IMR-90 (cell line): ENCODE measurements around the gene DPY19L1. TPM values are rescaled to one million over a fixed set of nuclear protein-coding genes. Genes with fewer than 3 reads are reported as not detected.

Experiments used
- ATAC-seq: fragments of 200-7000 bp; cut with Tn5 transposase; 2 replicates; pipeline ENCODE4 v1.9.1; 2020; ENCODE audit warnings: low read depth, mild to moderate bottlenecking, moderate library complexity
- BruUV-seq: library from RNA; stranded (reverse); fragments of 400-500 nt; replicated peaks from 2 replicates; lab custom pipeline; 2021; lab: Mats Ljungman, UMichigan
- CTCF ChIA-PET: fragments of 300-600 bp; formaldehyde crosslinking; extraction: SDS; loops from one replicate; lab custom pipeline; 2021; ENCODE audit warnings: antibody characterized with exemption; lab: Yijun Ruan, JAX
- POLR2A ChIA-PET: fragments of 300-600 bp; sonication (Branson Sonifier 250); formaldehyde crosslinking; loops from one replicate; lab custom pipeline; 2022; ENCODE audit warnings: antibody characterized with exemption; ENCODE audit not compliant: unreplicated experiment; lab: Charles Lee
- DNase-seq: peaks from one replicate; pipeline ENCODE4 v3.0.0; 2013
- H2AFZ ChIP-seq: replicated peaks from 2 replicates; pipeline ENCODE3; 2013; ENCODE audit warnings: low read length, mild to moderate bottlenecking; ENCODE audit not compliant: poor library complexity
- H2AK5ac ChIP-seq: 2 replicates; pipeline ENCODE4 v1.6.1; 2013; ENCODE audit warnings: low read depth, low read length, inconsistent platforms
- H2AK9ac ChIP-seq: replicated peaks from 2 replicates; pipeline ENCODE3; 2013; ENCODE audit warnings: mild to moderate bottlenecking, low read depth, low read length, moderate library complexity; ENCODE audit not compliant: poor library complexity
- H2BK120ac ChIP-seq: 2 replicates; pipeline ENCODE4 v1.6.1; 2013; ENCODE audit warnings: low read depth, low read length, inconsistent platforms
- H2BK15ac ChIP-seq: 3 replicates; pipeline ENCODE4 v1.6.1; 2013; ENCODE audit warnings: low read depth, low read length, inconsistent platforms
- H2BK20ac ChIP-seq: 2 replicates; pipeline ENCODE4 v1.6.1; 2013; ENCODE audit warnings: low read depth, mild to moderate bottlenecking, inconsistent platforms, low read length, moderate library complexity
- H2BK5ac ChIP-seq: 2 replicates; pipeline ENCODE4 v1.6.1; 2013; ENCODE audit warnings: mild to moderate bottlenecking, low read depth, low read length, inconsistent platforms; ENCODE audit not compliant: poor library complexity, severe bottlenecking
- H3K14ac ChIP-seq: replicated peaks from 2 replicates; pipeline ENCODE4 v1.6.1; 2013; ENCODE audit warnings: low read depth, low read length, inconsistent platforms
- H3K18ac ChIP-seq: 2 replicates; pipeline ENCODE4 v1.6.1; 2013; ENCODE audit warnings: low read depth, low read length, control low read depth
- H3K23ac ChIP-seq: 2 replicates; pipeline ENCODE4 v1.6.1; 2013; ENCODE audit warnings: low read depth, low read length, inconsistent platforms
- H3K27ac ChIP-seq: 2 replicates; pipeline ENCODE4 v1.5.1; 2013; ENCODE audit warnings: mild to moderate bottlenecking, control low read depth, low read length; ENCODE audit not compliant: insufficient read depth
- H3K27me3 ChIP-seq: 2 replicates; pipeline ENCODE4 v1.6.1; 2013; ENCODE audit warnings: low read length; ENCODE audit not compliant: control insufficient read depth, insufficient read depth
- H3K36me3 ChIP-seq: 2 replicates; pipeline ENCODE4 v1.6.1; 2013; ENCODE audit warnings: low read length, mixed read lengths; ENCODE audit not compliant: control insufficient read depth, insufficient read depth
- H3K4ac ChIP-seq: 2 replicates; pipeline ENCODE4 v1.6.1; 2013; ENCODE audit warnings: low read depth, low read length, inconsistent platforms
- H3K4me1 ChIP-seq: 2 replicates; pipeline ENCODE4 v1.6.1; 2013; ENCODE audit warnings: low read length, mixed read lengths; ENCODE audit not compliant: control insufficient read depth, insufficient read depth
- H3K4me2 ChIP-seq: 2 replicates; pipeline ENCODE4 v1.6.1; 2013; ENCODE audit warnings: low read depth, mild to moderate bottlenecking, control low read depth, low read length, moderate library complexity
- H3K4me3 ChIP-seq: 2 replicates; pipeline ENCODE4 v1.5.1; 2013; ENCODE audit warnings: low read depth, mild to moderate bottlenecking, control low read depth, low read length, moderate library complexity; ENCODE audit not compliant: insufficient read depth
- H3K56ac ChIP-seq: 2 replicates; pipeline ENCODE4 v1.6.1; 2013; ENCODE audit warnings: low read length, inconsistent platforms; ENCODE audit not compliant: insufficient read depth; ENCODE audit errors: extremely low read depth
- H3K79me1 ChIP-seq, 2 experiments: 2 replicates each; pipeline ENCODE4 v1.6.1; 2013; ENCODE audit warnings: low read length in 2 of 2, inconsistent platforms in 1 of 2, low read depth in 1 of 2
- H3K9ac ChIP-seq: 2 replicates; pipeline ENCODE4 v1.6.1; 2013; ENCODE audit warnings: low read depth, low read length, control low read depth
- H3K9me1 ChIP-seq: 2 replicates; pipeline ENCODE4 v1.6.1; 2013; ENCODE audit warnings: low read length, inconsistent platforms; ENCODE audit not compliant: insufficient read depth
- H3K9me3 ChIP-seq: 2 replicates; pipeline ENCODE4 v1.6.1; 2013; ENCODE audit warnings: low read length; ENCODE audit not compliant: control insufficient read depth, insufficient read depth
- H4K20me1 ChIP-seq: 2 replicates; pipeline ENCODE4 v1.6.1; 2013; ENCODE audit warnings: low read length, inconsistent platforms; ENCODE audit not compliant: insufficient read depth
- H4K5ac ChIP-seq: 2 replicates; pipeline ENCODE4 v1.6.1; 2013; ENCODE audit warnings: mild to moderate bottlenecking, low read depth, low read length, control low read depth
- H4K8ac ChIP-seq, 2 experiments: 2 replicates each; pipeline ENCODE4 v1.6.1; 2013; ENCODE audit warnings: low read depth in 2 of 2, low read length in 2 of 2, control low read depth in 1 of 2, inconsistent platforms in 1 of 2
- H4K91ac ChIP-seq: 2 replicates; pipeline ENCODE4 v1.6.1; 2013; ENCODE audit warnings: low read depth, low read length, inconsistent platforms; ENCODE audit not compliant: insufficient read depth
- CHD1 ChIP-seq: IDR thresholded peaks from 2 replicates; pipeline ENCODE4 v1.6.1; 2012; ENCODE audit warnings: low read depth, low read length, improper control_type of control experiment
- FOS ChIP-seq: fragments of 150-350 bp; IDR thresholded peaks from 2 replicates; pipeline ENCODE4 v1.6.1; 2016; ENCODE audit warnings: low read depth, low read length
- MAFK ChIP-seq: IDR thresholded peaks from 2 replicates; pipeline ENCODE4 v1.6.1; 2012; ENCODE audit warnings: low read depth, low read length, improper control_type of control experiment
- MAZ ChIP-seq: IDR thresholded peaks from 2 replicates; pipeline ENCODE4 v1.6.1; 2012; ENCODE audit warnings: low read depth, mild to moderate bottlenecking, low read length, improper control_type of control experiment, moderate library complexity, borderline replicate concordance
- NFE2L2 ChIP-seq: fragments of 150-350 bp; IDR thresholded peaks from 2 replicates; pipeline ENCODE4 v1.6.1; 2016; ENCODE audit warnings: low read depth, mild to moderate bottlenecking, low read length
- RAD21 ChIP-seq: IDR thresholded peaks from 2 replicates; pipeline ENCODE4 v1.6.1; 2012; ENCODE audit warnings: low read length, improper control_type of control experiment
- RCOR1 ChIP-seq: IDR thresholded peaks from 2 replicates; pipeline ENCODE4 v1.6.1; 2012; ENCODE audit warnings: mild to moderate bottlenecking, low read length, improper control_type of control experiment; ENCODE audit not compliant: insufficient replicate concordance
- RFX5 ChIP-seq: IDR thresholded peaks from 2 replicates; pipeline ENCODE4 v1.8.0; 2012; ENCODE audit warnings: low read depth, mild to moderate bottlenecking, low read length, moderate library complexity
- SMC3 ChIP-seq: fragments of 150-350 bp; IDR thresholded peaks from 2 replicates; pipeline ENCODE4 v1.6.1; 2016; ENCODE audit warnings: low read depth, mild to moderate bottlenecking, antibody characterized with exemption, low read length, moderate library complexity
- whole genome bisulfite sequencing, 2 experiments: methylation state at CpG; one replicate each; pipeline versions ENCODE4 v1.1.5 to v1.1.7; 2013; ENCODE audit warnings: missing lambda C conversion rate in 2 of 2; ENCODE audit not compliant: insufficient read length in 1 of 2; ENCODE audit errors: extremely low coverage in 2 of 2; 5-methylcytosine and 5-hydroxymethylcytosine counted together
- dilution Hi-C: fragments of 300-500 bp; cut with HindIII; formaldehyde crosslinking; loops from one replicate; pipeline ENCODE4 v1.14.3; 2018; ENCODE audit warnings: low sequenced_read_pairs; ENCODE audit not compliant: unreplicated experiment
- in situ Hi-C: fragments of 300-500 bp; cut with MboI; formaldehyde crosslinking; loops from 3 replicates; pipeline ENCODE4 v1.14.3; 2019; ENCODE audit warnings: low sequenced_read_pairs, inconsistent platforms, mixed read lengths
- intact Hi-C: fragments of 100-400 bp; cut with micrococcal nuclease; formaldehyde crosslinking; loops from 2 replicates; pipeline ENCODE4 v1.10.0; 2022
- polyA plus RNA-seq, 3 experiments: library from polyadenylated mRNA; depleted of rRNA; stranded (reverse); fragments of >200 nt; gene quantifications; 2 replicates each; pipeline ENCODE4 v1.2.3, GENCODE V29; 2012; ENCODE audit warnings: low replicate concordance in 1 of 3
- total RNA-seq: library from RNA; depleted of rRNA; stranded (reverse); fragments of >200 nt; gene quantifications from 2 replicates; pipeline ENCODE4 v1.2.3, GENCODE V29; 2012
- TF ChIP-seq, protein P1 (sequence below): fragments of 150-350 bp; IDR thresholded peaks from 2 replicates; pipeline ENCODE4 v1.6.1; 2017; ENCODE audit warnings: mild to moderate bottlenecking, antibody characterized with exemption, low read length, low read depth
- TF ChIP-seq, protein P2 (sequence below): fragments of 150-350 bp; IDR thresholded peaks from 2 replicates; pipeline ENCODE4 v1.6.1; 2016; ENCODE audit warnings: low read depth, mild to moderate bottlenecking, low read length, moderate library complexity, borderline replicate concordance
- TF ChIP-seq, protein P3 (sequence below): conservative IDR thresholded peaks from 2 replicates; pipeline ENCODE4 v1.5.1; 2012; ENCODE audit warnings: mild to moderate bottlenecking, low read depth, low read length, improper control_type of control experiment

The DPY19L1 gene
- total and polyA plus RNA-seq, 2 of the 4 experiments (the other 2 are of a cell fraction) = 12.1 to 12.2 TPM

DNA sequence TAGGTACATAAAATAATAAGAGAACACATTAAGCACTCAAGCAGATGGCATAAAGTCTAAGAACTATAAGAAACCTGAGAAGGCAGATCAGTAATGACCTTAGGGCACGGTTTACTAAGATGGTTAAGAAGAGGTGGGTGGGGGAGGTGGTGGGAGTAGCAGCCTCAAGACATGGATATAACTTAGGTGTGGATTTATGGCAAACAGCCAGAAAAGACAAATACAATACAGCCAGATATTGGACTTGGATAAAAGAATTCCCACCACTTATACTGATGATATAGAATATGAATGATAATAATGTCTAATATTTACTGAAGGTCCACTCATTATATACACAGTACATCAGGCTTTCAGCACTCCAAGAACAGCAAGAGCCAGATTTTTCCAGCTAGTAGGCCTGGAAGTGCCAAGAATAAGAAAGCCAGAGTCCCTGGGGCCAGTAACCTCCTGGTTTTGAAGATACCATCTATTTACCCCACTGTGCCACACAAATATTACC is 11.9 kb downstream of the DPY19L1 start:
- H3K4me3 ChIP-seq = no peak overlapping the region
- H2BK120ac ChIP-seq = no peak overlapping the region
- dilution Hi-C loops = no loop called here
- TF ChIP-seq MAZ (no peak), MAFK (no peak), FOS (no peak), RFX5 (no peak), RCOR1 (no peak), RAD21 (no peak), CHD1 (no peak), SMC3 (no peak), NFE2L2 (no peak)
- TF ChIP-seq, protein P1, sequence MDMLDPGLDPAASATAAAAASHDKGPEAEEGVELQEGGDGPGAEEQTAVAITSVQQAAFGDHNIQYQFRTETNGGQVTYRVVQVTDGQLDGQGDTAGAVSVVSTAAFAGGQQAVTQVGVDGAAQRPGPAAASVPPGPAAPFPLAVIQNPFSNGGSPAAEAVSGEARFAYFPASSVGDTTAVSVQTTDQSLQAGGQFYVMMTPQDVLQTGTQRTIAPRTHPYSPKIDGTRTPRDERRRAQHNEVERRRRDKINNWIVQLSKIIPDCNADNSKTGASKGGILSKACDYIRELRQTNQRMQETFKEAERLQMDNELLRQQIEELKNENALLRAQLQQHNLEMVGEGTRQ = no peak
- TF ChIP-seq, protein P2, sequence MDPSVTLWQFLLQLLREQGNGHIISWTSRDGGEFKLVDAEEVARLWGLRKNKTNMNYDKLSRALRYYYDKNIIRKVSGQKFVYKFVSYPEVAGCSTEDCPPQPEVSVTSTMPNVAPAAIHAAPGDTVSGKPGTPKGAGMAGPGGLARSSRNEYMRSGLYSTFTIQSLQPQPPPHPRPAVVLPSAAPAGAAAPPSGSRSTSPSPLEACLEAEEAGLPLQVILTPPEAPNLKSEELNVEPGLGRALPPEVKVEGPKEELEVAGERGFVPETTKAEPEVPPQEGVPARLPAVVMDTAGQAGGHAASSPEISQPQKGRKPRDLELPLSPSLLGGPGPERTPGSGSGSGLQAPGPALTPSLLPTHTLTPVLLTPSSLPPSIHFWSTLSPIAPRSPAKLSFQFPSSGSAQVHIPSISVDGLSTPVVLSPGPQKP = no peak
- TF ChIP-seq, protein P3, sequence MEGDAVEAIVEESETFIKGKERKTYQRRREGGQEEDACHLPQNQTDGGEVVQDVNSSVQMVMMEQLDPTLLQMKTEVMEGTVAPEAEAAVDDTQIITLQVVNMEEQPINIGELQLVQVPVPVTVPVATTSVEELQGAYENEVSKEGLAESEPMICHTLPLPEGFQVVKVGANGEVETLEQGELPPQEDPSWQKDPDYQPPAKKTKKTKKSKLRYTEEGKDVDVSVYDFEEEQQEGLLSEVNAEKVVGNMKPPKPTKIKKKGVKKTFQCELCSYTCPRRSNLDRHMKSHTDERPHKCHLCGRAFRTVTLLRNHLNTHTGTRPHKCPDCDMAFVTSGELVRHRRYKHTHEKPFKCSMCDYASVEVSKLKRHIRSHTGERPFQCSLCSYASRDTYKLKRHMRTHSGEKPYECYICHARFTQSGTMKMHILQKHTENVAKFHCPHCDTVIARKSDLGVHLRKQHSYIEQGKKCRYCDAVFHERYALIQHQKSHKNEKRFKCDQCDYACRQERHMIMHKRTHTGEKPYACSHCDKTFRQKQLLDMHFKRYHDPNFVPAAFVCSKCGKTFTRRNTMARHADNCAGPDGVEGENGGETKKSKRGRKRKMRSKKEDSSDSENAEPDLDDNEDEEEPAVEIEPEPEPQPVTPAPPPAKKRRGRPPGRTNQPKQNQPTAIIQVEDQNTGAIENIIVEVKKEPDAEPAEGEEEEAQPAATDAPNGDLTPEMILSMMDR = no peak
- H3K23ac ChIP-seq = no peak overlapping the region
- H3K79me1 ChIP-seq = peaks cover 16 to 20% of the 10 kb centered on the region in 2 experiments
- no peak overlapping the region for H2BK20ac ChIP-seq
- no peaks in the 10 kb centered on the region; the same call in 1 of the 2 replicates for H3K9me1 ChIP-seq
- BruUV-seq = no TSS peak
- in situ Hi-C loops = no loop called here
- H2BK15ac ChIP-seq = no peak overlapping the region
- no peaks in the 10 kb centered on the region for H3K36me3 ChIP-seq
- H2BK5ac ChIP-seq = no peak overlapping the region
- no peak overlapping the region for H4K5ac ChIP-seq
- no peaks in the 10 kb centered on the region for H3K27me3 ChIP-seq
- no peak overlapping the region for H3K56ac ChIP-seq
- H3K18ac ChIP-seq = no peak overlapping the region
- no peaks in the 10 kb centered on the region for H4K20me1 ChIP-seq
- no CpG with 5 or more reads among the region's 1 CpG for WGBS, 2 experiments
- H2AFZ ChIP-seq = no peak overlapping the region
- DNase-seq = no peak
- H3K4me2 ChIP-seq = no peak overlapping the region
- no peak overlapping the region for H4K91ac ChIP-seq
- H3K27ac ChIP-seq = no peak overlapping the region
- ChIA-PET POLR2A (no interaction called here), CTCF (no interaction called here)
- H4K8ac ChIP-seq = no peak overlapping the region
- H3K9ac ChIP-seq = no peak overlapping the region
- 0 out of 2 replicates have a peak, but pooled peaks have one; percentile 17 for ATAC-seq
- intact Hi-C loops = no loop called here
- H3K4me1 ChIP-seq = 0 out of 2 replicates have a peak, but pooled peaks cover 1% of the 10 kb centered on the region
- H3K9me3 ChIP-seq = no peaks in the 10 kb centered on the region
- H2AK5ac ChIP-seq = no peak overlapping the region
- H3K14ac ChIP-seq = no peak overlapping the region
- H2AK9ac ChIP-seq = no peak overlapping the region
- no peak overlapping the region for H3K4ac ChIP-seq
